GM19438 (cell line): ENCODE data around the gene NRN1L.

Source experiments
- ATAC-seq: cut with Tn5 transposase; IDR thresholded peaks from one replicate; pipeline ENCODE4 v1.9.1; 2021; ENCODE audit warnings: low read depth; ENCODE audit not compliant: unreplicated experiment

NRN1L gene

GRCh38 chr16:67915831-67916723 is 31.4 kb downstream of the NRN1L start:
- ATAC-seq, result no peak

- no peak for ATAC-seq
Observed at GRCh38 chr16:67917140-67917851, 32.6 kb downstream of the NRN1L start.

GRCh38 chr16:67917852-67918236 is 33.2 kb downstream of the NRN1L start:
- no peak for ATAC-seq

GRCh38 chr16:67919622-67920221 is 35.0 kb downstream of the NRN1L start:
- no peak for ATAC-seq

- ATAC-seq, result no peak
Observed at GRCh38 chr16:67922221-67922620, 37.5 kb downstream of the NRN1L start.

- no peak for ATAC-seq
Observed at GRCh38 chr16:67922740-67923139, 38.1 kb downstream of the NRN1L start.

- ATAC-seq, result no peak
Observed at GRCh38 chr16:67923414-67924116, 38.9 kb downstream of the NRN1L start.

- no peak for ATAC-seq
Observed at GRCh38 chr16:67924140-67924906, 39.6 kb downstream of the NRN1L start.

- no peak for ATAC-seq
Observed at GRCh38 chr16:67926181-67926750, 41.6 kb downstream of the NRN1L start.

- ATAC-seq, result no peak
Observed at GRCh38 chr16:67927131-67927941, 42.7 kb downstream of the NRN1L start.

- ATAC-seq, result no peak
Observed at GRCh38 chr16:67928147-67928546, 43.5 kb downstream of the NRN1L start.

GRCh38 chr16:67928561-67929364 is 44.1 kb downstream of the NRN1L start:
- no peak for ATAC-seq

GRCh38 chr16:67930191-67930590 is 45.5 kb downstream of the NRN1L start:
- no peak for ATAC-seq

GRCh38 chr16:67930678-67931211 is 46.1 kb downstream of the NRN1L start:
- no peak for ATAC-seq

GRCh38 chr16:67931712-67932461 is 47.2 kb downstream of the NRN1L start, which contains the start of gene CTRL:
Gene CTRL (minus strand): TSS chr16:67931862. CDS start chr16:67931852, 10 bp downstream.
- no peak for ATAC-seq

GRCh38 chr16:67932462-67932840 is 47.8 kb downstream of the NRN1L start:
- no peak for ATAC-seq

GRCh38 chr16:67933805-67934204 is 49.1 kb downstream of the NRN1L start:
- no peak for ATAC-seq
